HG02571 (cell line): Measurements from ENCODE around the gene RBP5.
"Not testable (repeated sequence)": the region's sequence is repeated elsewhere in the genome, so short reads cannot be mapped to it uniquely, and the experiment has no call there.

Experiments used
- ATAC-seq: cut with Tn5 transposase; IDR thresholded peaks from one replicate; pipeline ENCODE4 v1.9.1; 2021; ENCODE audit warnings: mild to moderate bottlenecking, moderate library complexity; ENCODE audit not compliant: unreplicated experiment

The RBP5 gene

DNA sequence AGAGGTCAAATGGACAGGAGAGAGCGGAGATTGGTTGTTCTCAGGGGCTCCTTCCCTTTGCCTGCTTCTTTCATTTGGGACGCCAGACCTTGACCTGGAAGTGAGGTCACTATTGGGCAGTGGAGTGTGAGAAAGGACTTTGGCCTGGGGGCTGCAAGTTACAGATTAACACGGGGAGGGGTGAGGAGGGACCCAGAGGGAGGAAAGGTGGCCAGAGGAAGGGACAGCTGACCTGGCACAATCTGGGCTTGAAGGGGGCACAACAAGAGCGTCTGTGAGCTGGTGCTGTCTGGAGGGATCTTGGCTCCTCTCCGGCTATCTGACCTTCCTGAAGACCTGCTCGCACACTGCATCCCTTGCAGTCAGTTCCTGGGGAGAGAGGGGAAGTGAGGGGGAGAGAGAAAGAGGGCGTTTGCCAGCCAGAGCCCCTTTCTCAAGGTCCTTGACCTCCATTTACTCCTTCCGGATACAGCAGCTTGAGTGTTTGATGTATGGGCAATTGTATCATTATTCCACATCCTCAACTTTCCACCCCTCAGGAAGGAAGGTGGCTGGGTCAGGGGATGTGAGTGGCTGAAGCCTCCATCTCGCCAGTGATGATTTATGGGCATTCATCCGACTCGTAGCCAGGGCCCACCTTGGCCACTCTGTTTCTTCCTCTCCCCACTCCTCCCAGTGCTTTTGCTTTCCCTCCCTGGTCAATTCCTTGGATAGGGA, 4.7 kb downstream of the RBP5 start:
- no peak for ATAC-seq

DNA sequence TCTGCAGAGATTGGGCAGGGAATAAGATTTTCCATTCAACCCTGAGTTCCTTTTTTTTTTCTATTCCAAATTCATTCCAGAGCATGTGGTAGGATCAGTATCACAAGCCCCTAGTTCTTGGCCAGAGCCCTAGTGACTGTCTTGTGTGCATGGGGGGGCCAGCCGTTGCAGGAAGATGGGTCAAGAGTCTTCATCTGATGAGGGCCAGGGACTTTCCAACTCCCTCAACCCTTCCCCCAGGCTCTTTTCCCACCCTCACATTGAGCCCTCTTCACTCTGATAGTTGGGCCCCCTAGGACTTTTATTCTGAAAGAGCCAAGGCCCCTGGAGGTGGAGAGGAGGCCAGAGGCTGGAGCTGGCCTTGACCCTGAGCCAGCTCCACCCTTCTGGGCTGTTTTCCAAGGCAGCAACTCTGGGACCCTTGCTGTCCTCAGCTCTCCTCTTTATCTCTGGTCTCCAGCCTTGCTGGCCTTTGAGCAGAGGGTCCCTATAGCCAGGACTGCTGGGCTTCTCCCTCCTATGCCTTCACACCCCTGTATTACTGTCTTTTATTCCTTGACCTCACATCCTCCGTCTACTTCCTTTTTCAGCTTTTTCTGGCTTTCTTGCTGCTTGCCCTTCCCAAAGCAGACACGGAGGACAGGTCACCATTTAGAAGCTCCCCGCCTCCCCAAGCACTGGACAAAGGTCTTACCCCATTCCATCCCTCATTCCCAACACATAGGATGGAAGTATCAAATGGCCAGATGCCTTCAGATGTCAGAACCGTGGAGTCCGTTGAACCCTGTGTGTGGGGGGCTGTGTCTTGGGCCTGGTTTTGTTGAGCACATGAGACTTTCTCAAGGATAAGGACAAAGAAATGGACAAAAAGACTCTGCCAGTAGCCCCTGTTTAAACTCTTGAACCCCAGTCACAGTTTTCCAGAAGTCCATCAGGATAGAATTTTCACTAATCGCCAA, 5.6 kb downstream of the RBP5 start:
- no peak for ATAC-seq

DNA sequence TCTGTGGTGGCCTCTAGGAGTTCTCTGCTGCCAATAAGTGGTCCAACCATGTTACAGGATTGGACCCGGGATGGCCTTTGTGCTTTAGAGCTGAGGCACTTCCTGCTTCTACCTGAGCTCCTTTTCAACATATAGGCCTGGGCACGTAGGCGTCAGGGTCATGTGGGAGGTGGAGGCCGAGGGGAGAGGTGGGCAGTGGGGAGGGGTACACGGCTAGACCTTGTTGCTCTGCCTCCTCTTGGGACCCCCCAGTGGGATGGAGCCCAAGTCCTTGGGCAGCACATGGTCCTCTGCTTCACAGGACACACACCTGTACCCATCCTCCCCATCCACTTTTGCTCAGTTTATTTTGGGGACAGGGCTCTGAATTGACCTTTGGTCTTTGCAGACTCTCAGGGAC, 7.4 kb downstream of the RBP5 start:
- no peak for ATAC-seq

DNA sequence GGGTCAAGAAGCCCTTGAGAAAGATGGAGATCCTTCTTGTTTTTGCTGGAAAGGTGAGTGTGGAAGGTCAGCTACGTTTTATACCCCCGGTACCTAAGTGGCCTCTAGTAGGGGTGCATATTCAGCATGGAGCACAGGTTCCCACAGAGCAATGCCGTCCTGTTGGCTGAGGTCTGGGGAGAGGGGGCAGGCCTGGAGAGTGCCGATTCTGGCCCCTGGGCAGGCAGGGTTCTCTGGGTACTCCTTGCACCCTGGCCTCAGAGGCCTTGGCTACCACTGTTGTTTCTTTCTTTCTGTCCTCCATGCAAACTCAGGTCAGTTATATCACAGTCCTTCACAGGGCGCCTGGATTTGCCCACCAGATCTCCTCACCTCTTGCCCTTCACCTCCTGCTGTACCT, 8.5 kb downstream of the RBP5 start:
- ATAC-seq, result no peak

DNA sequence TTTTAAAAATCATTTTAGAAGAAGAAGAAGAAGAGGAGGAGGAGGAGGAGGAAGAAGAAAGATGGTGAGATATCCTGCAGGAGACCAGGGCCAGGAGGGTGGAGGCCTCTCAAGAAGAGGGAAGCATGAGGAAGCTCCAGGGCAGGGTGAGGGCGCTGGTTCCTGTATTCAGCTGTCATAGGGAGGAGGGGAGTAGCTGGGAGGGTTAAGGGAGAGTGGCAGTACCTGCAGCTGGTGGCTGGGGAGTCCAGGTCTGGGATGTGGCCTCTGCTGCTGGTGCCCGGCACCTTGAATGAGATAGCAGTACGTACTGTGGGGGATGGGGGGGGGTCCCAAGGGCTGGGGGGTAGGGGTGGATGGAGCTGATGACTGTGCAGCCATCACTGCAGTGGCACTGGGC, 9.8 kb downstream of the RBP5 start:
- no peak for ATAC-seq

DNA sequence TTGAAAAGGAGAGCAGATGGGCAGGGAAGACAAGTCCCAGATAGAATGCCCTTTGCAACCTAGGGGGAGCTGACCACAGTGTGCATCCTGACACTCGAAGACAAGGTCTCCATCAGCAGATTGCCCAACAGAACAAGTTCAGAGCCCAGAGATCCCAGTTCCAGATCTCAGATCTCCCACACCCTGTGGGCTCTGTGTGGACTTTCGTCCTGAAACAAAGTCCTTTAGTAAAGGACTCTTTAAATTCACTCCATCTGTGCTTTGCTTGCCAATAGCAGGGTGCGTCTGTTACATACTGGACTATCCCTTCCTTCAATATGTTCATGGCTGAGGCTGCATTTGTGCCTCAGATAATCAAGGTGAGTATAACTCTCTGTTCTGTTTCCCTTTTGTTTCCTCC, 11.0 kb downstream of the RBP5 start:
- no peak for ATAC-seq

DNA sequence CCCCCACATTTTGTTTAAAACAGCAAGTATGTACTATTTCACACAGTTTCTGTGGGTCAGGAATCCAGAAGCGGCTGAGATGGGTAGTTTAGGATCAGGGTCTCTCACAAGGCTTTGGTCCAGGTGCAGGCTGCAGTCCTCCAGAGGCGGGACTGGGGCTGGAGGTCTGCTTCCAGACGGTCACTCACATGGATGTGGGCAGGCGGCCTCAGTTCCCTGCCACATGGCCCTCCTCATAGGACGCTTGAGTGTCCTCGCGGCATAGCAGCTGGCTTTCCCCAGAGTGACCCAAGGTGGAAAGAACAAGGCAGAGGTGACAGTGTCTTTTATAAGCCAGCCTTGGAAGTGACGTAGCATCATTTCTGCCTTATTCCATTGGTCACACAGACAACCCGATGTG, 11.8 kb downstream of the RBP5 start:
- no peak for ATAC-seq

DNA sequence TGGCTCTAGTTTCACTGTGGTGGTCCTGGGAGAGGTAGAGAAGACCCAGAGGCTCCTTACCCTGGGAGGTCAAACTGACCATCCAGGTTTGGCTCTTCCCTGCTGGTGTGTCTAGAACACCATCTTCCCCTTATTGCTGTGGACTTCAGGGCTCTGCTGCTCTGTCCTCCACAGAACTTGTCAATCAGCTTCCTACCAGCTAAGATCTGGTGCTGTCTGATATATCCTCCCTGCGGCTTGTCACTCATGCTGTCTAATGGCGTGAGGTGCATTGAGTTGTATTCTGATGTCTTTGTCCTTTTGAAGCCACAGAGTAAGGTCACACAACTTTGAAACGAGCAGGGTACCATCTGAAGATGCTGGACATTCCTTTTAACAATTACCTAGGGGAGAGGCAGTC, 12.5 kb downstream of the RBP5 start:
- ATAC-seq, result no peak

DNA sequence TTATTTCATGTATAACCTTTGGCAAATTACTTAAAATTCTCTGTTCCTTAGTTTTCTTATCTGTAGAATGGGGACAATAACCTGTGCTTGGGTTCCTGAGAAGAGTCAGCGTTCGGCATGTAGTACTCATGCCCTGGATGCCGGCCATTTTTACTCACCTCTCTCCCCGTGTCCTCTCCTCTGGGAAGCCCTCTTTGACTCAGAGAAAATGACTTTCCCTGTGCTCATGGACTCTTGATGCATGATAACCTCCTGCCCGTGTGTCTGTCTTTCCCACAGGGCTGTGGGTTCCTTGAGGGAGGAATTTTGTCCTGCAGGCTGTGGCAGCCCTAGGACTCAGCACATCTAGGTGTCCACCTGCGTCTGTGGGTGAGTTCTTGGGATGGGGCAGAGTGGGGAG, 13.8 kb downstream of the RBP5 start:
- ATAC-seq, result no peak

DNA sequence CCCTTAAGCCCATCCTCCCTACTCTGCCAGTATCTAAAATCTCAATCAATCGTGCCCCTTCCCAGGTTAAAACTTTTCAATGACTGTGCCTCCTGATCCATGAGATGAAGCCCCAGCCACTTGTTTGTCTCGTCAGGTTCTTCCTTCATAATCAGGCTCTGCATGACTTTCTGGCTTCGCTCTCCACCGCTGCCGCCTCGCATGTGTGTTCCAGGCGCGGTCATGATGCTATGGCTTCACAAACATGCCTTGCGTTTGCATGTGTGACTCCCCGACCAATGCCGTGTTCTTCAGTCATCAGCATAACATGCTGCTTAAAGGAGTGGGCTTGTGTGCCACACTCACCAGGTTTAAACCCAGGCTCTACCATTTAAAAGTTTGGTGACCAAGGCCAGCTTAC, 14.7 kb downstream of the RBP5 start:
- ATAC-seq, result no peak

DNA sequence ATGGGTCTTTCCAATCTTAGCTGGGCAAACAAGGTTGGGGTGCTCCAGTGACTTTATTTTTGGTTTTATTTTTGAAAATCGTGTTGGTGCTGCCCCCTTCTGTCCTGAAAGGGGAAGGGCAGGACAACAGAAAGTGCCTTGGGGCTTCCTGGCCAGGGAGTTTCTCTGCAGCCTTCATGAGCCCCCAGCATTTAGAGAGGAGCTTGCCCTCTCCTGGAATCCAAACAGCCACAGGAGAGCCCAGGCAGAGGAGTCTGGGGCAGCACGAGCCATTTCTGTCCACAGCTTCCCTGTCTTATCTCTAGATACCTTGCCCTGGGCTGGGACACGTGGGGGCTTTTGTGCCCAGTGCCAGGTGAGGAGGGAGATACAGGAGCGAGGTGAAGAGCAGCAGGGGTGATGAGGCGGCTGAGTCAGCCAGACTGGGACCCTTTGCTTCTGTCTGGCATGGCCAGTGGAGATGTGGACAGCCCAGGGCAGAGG, 15.3 kb downstream of the RBP5 start:
- ATAC-seq, result no peak

DNA sequence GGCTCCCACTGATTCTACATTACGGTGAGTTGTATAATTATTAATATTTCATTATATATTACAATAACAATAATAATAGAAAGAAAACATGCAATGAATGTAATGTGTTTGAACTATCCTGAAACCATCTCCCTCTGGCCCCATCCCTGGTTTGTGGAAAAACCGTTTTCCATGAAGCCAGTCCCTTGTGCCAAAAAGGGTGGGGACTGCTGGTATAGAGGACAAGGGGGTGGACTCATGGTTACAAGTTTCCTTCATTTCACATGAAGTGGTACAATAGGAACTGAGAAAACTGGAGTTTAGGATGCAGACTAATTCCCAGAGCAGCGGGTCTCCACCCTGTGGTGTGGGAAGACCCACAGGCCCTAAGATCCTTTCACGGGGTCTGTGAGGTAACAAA, 16.6 kb downstream of the RBP5 start:
- ATAC-seq, result no peak

DNA sequence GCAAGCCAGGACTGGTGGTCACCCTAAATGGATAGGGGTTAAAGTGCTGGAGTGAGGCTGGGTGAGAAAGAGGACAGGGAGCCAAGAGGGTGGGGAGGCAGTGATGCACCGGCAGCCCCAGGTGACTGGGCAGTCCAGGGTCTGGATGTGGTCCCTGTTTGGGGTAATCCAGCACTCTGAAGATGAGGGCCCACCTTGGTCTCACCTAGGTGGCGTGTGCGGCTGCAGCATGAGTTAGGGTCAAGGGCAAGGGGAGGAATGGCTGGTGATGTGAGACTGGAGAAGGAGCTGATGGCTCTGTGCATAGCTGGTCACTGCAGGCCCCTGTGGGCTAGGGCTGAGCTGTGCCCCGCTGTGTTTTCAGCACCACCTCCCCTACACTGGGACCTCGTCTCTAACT, 18.0 kb downstream of the RBP5 start:
- ATAC-seq, result no peak

DNA sequence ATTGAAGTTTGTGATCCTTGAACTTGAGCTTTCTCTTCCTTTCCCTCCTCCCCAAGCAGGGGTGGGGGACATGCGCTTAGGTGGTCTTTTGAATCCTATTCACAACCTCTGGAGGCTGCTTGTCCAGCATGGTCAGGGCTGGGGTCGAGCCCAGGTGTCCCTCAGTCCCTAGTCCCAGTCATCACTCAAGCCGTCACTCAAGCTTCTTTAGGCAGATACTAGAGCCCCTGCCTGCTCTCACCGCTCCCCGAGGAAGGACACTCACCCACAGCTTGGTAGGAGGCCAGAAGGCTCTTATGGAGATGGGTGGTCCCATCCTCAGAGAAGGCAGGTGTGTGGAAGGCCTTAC, 19.1 kb downstream of the RBP5 start:
- ATAC-seq, result no peak

DNA sequence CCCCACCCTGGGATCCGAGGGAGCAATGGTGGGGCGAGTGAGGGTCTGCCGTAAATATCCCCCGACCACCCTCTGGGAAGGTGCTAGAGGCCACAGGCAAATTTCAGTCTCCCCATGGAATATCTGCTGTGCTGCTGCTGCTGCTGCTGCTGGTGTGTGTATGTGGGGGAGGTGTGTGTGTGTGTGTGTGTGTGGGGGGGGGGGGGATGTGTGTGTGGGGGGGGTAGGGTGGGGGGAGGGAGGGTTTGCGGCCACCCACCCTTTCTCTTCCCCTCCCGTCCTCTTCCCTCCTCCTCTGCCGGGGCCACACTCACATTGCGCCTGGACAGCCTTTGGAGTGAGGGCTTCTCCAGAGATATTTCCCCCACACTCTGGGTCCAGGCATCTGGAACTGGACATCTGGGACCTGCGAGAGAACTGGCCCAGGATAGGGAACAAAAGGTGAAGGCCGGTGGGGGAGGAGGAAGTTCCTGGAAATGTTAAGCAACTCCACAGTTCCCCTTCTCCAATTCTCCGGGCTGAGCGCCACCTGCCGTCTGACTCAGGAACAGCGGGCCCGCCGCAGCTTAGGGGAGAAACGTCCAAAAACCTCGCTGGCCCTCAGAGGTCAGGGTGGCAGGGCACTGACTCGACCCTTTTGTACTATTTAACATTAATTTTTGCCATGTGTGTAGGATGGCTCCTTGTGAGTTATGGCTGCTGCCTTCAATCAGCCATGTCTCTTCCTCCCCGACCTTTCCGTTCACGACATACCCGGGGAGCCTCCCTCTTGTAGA, 19.7 kb downstream of the RBP5 start, which contains the start of gene C1RL:
TSS of gene C1RL (minus strand) at position 419 of the 776 bp plus-strand sequence. CDS start at position 385, 34 bp downstream.
- peak; percentile 35 for ATAC-seq

DNA sequence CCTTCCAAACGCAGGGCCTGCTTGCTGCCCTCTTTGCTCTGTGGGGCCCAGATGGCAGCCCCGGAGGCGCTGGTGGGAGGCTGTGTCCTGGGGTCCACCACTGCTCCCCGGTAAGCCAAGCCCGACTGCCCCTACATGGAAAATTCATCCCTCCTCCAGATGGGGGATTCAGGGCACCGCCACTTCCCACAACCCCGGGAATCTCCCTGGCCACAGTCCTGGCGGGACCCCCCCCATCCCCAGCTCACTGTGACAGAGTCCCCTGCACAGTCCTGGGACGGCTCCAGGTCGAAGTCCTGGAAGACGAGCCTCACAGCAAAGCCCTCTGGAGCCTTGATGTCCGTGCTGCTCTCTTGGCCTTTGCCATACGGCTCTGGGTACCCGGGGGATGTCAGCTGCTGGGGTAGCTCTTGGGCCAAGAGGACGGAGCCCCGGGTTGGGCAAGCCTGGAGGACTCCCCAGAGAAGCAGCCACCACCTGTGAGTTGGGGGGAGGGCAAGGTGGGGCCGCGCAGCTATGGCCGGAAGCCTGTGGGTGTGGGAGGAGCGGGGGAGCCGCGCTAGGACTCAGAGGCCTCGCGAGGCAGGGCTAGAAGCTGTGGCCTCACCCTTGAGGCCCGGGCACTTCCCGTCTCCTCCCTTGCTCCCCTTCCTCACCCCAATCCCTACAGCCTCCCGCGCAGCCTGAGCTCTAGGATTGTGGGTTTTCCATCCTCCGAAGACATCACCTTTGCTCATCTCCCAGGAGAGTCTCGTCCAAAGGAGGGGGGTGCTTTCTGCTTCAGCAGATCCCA, 20.5 kb downstream of the RBP5 start:
- ATAC-seq, result peak; percentile 88

DNA sequence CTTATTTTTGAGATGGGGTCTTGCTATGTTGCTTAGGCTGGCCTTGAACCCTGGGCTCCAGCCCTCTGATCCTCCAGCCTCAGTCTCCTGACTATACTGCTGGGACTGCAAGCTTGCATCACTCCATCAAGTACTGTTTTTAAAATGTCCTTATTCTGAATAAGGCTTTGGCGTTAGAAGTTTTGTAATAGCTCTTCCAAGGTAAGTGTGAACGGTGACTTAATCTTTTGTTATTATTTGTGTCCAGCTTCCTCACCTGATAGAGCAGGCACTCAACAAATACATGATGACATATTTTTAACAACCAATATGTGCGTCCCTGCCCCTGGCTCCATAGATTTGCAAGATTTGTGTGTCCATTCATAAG, 21.1 kb downstream of the RBP5 start:
- ATAC-seq, result no peak

DNA sequence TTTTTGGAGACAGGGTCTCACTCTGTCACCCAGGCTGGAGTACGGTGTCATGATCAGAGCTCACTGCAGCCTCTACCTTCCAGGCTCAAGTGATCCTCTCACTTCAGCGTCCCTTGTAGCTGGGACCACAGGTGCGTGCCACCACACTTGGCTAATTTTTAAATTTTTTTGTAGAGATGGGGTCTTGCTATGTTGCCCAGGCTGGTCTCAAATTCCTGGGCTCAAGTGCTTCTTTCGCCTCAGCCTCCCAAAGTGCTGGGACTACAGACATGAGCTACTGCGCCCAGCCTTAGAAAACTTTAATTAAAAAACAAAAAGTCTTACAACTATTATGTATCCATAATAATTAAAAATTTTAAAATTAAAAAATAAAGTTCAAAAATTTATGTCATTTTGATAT, 21.5 kb downstream of the RBP5 start:
- ATAC-seq, result not testable (repeated sequence)

DNA sequence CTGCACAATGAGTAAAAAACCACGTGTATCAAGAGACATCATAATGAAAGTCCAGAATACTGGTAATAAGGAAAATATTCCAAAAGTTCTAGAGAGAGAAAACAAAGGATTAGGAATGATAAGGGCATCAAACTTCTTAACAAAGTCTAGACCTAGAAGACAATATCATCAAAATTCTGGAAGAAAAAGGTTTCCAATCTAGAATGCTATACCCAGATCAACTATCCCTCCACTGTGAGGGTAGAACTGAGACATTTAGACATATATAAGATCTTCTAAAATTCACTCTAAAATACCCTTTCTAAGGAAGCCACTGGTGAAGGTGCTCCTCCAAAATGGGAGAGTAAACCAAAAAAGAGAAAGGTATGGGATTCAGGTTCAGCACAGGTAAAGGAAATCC, 22.6 kb downstream of the RBP5 start:
- ATAC-seq, result no peak

DNA sequence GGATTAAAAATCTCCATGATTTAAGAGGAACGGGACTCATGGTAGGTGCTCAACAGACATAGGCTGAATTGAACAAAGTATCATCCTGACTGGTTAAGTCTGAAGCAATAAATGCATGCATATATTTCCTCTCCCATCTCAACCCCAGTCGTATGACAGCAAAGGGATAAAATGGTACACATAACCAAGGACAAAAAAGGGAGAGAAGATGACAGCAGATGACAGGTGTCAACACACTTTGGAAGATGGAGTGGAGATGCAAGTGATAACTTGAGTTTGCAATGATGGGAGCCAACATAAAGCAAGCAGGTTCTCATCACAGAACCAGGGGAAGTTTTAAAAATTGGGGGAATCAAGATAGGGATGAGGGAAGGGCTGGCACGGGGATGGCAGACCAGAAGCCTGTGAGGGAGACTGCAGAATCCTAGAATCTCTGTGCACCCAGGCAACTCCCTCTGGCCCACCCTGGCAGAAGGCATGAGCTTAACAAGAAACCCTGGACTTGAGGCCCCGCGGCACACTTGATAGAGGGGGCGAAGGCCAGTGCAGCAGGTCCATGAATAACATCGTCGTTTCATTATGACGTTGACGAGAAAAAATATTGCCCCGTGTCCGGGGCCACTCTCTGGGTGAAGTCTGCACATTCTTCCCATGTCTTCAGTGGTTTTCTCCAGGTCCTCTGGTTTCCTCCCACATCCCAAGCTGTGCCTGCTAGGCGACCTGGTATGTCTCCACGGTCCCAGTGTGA, 24.7 kb downstream of the RBP5 start:
- no peak for ATAC-seq
